ENCODE data around the gene GPR15LG.

- no peak for TF ChIP-seq CTCF (IDR thresholded peaks at IDR 0.05)
- TF ChIP-seq POLR2A (IDR thresholded peaks at IDR 0.05) = no peak
Observed at GRCh38 chr10:84194424-84195043, 20.9 kb downstream of the GPR15LG start, which contains the start of gene CDHR1.

Measured in body of pancreas (tissue), 4 donors.